CD14-positive monocyte (primary cell): ENCODE measurements around the gene FAM227B. TPM values are rescaled to one million over a fixed set of nuclear protein-coding genes. Genes with fewer than 3 reads are reported as not detected.

Source experiments
- DNase-seq, 3 donors: peaks; one replicate each; pipeline ENCODE4 v3.0.0-alpha.2; 2011 to 2022
- H2AFZ ChIP-seq: 2 replicates; pipeline ENCODE4 v1.6.0; 2012; ENCODE audit warnings: mild to moderate bottlenecking, low read depth, low read length, inconsistent platforms; ENCODE audit not compliant: insufficient read depth, poor library complexity, severe bottlenecking
- H3K27ac ChIP-seq, 2 donors: 1 replicate in 1 of 2; 2 replicates in 1 of 2; pipeline ENCODE4 v1.5.1; 2012 to 2013; ENCODE audit warnings: low read length in 2 of 2, control low read depth in 1 of 2, inconsistent platforms in 1 of 2, low read depth in 1 of 2, mild to moderate bottlenecking in 1 of 2
- H3K27me3 ChIP-seq, 2 donors: one replicate each; pipeline versions ENCODE4 v1.6.0 to v1.6.1; 2011 to 2013; ENCODE audit warnings: low read length in 2 of 2; ENCODE audit not compliant: control insufficient read depth in 2 of 2, insufficient read depth in 2 of 2
- H3K36me3 ChIP-seq, 2 donors: replicated peaks in 1 of 2; 1 replicate in 1 of 2; 2 replicates in 1 of 2; pipeline versions ENCODE4 v1.5.1 to v1.6.1; 2012 to 2013; ENCODE audit warnings: low read length in 2 of 2, control low read depth in 1 of 2, inconsistent platforms in 1 of 2, mild to moderate bottlenecking in 1 of 2; ENCODE audit not compliant: insufficient read depth in 2 of 2, control insufficient read depth in 1 of 2
- H3K4me1 ChIP-seq, 2 donors: 1 replicate in 1 of 2; 2 replicates in 1 of 2; pipeline versions ENCODE4 v1.5.1 to v1.6.1; 2012 to 2013; ENCODE audit warnings: low read length in 2 of 2, control low read depth in 1 of 2, inconsistent platforms in 1 of 2, mild to moderate bottlenecking in 1 of 2, moderate library complexity in 1 of 2; ENCODE audit not compliant: insufficient read depth in 2 of 2, control insufficient read depth in 1 of 2
- H3K4me2 ChIP-seq: replicated peaks from 2 replicates; pipeline ENCODE3; 2012; ENCODE audit warnings: low read length, moderate library complexity, mild to moderate bottlenecking; ENCODE audit not compliant: poor library complexity, severe bottlenecking; ENCODE audit errors: extremely low read depth
- H3K4me3 ChIP-seq, 3 experiments: fragments of 200-600 bp in 1 of 3; sonication (generic) in 1 of 3; replicated peaks in 1 of 3; 1 replicate in 2 of 3; 2 replicates in 1 of 3; pipeline ENCODE4 v1.5.1; 2011 to 2013; ENCODE audit warnings: low read length in 3 of 3, mild to moderate bottlenecking in 3 of 3, control low read depth in 2 of 3, low read depth in 2 of 3, inconsistent platforms in 1 of 3, moderate library complexity in 1 of 3
- H3K79me2 ChIP-seq: 2 replicates; pipeline ENCODE4 v1.6.0; 2012; ENCODE audit warnings: mild to moderate bottlenecking, control low read depth, inconsistent platforms, low read length, moderate library complexity; ENCODE audit not compliant: insufficient read depth
- H3K9ac ChIP-seq: 2 replicates; pipeline ENCODE4 v1.6.0; 2017; ENCODE audit warnings: low read length, mild to moderate bottlenecking; ENCODE audit not compliant: insufficient read depth, poor library complexity, severe bottlenecking
- H3K9me3 ChIP-seq, 2 donors: replicated peaks in 1 of 2; 1 replicate in 1 of 2; 2 replicates in 1 of 2; pipeline versions ENCODE4 v1.5.1 to v1.6.1; 2012 to 2013; ENCODE audit warnings: low read length in 2 of 2, control low read depth in 1 of 2; ENCODE audit not compliant: control insufficient read depth in 1 of 2, insufficient read depth in 1 of 2
- H4K20me1 ChIP-seq: 2 replicates; pipeline ENCODE4 v1.6.0; 2012; ENCODE audit warnings: mild to moderate bottlenecking, low read length, control low read depth, moderate library complexity; ENCODE audit not compliant: insufficient read depth
- H3K27ac Mint-ChIP-seq, 7 donors: one replicate each; pipeline ENCODE4 v1.8.0; 2020; ENCODE audit warnings: mild to moderate bottlenecking in 7 of 7, mixed read lengths in 7 of 7, moderate library complexity in 6 of 7, inconsistent platforms in 2 of 7
- H3K27me3 Mint-ChIP-seq, 3 donors: one replicate each; pipeline ENCODE4 v1.8.0; 2021 to 2022; ENCODE audit warnings: low read depth in 3 of 3, mild to moderate bottlenecking in 3 of 3, mixed read lengths in 3 of 3, moderate library complexity in 3 of 3, inconsistent platforms in 1 of 3
- H3K36me3 Mint-ChIP-seq, 2 donors: one replicate each; pipeline ENCODE4 v1.8.0; 2020; ENCODE audit warnings: mixed read lengths in 2 of 2, inconsistent platforms in 1 of 2, mild to moderate bottlenecking in 1 of 2
- H3K4me1 Mint-ChIP-seq: one replicate; pipeline ENCODE4 v1.8.0; 2020; ENCODE audit warnings: mild to moderate bottlenecking, mixed read lengths
- H3K4me3 Mint-ChIP-seq, 2 donors: one replicate each; pipeline ENCODE4 v1.8.0; 2020; ENCODE audit warnings: mild to moderate bottlenecking in 2 of 2, mixed read lengths in 2 of 2, moderate library complexity in 1 of 2
- H3K9me3 Mint-ChIP-seq, 7 donors: one replicate each; pipeline ENCODE4 v1.8.0; 2020 to 2022; ENCODE audit warnings: mixed read lengths in 7 of 7, mild to moderate bottlenecking in 6 of 7, moderate library complexity in 6 of 7, inconsistent platforms in 2 of 7
- CTCF ChIP-seq: fragments of 200-600 bp; IDR thresholded peaks from one replicate; pipeline ENCODE4 v1.8.0; 2022; ENCODE audit warnings: antibody characterized with exemption, mild to moderate bottlenecking
- WGBS: methylation state at CpG from one replicate; pipeline ENCODE4 v1.1.5; 2013; ENCODE audit warnings: missing lambda C conversion rate; ENCODE audit not compliant: insufficient coverage; 5-methylcytosine and 5-hydroxymethylcytosine counted together
- intact Hi-C, 2 donors: fragments of 100-400 bp; cut with micrococcal nuclease; formaldehyde crosslinking; loops; one replicate each; pipeline versions ENCODE4 v1.15.0 to v1.15.1; 2023
- polyA plus RNA-seq, 3 donors: library from polyadenylated mRNA; depleted of rRNA in 1 of 3; unstranded in 2 of 3; stranded (reverse) in 1 of 3; fragments of 300-500 nt in 2 of 3; fragments of >200 nt in 1 of 3; fragmentation: Illumina TruSeq in 2 of 3; gene quantifications; 1 replicate in 2 of 3; 2 replicates in 1 of 3; pipeline ENCODE4 v1.2.3, GENCODE V29; 2012 to 2021

Gene FAM227B
- polyA plus RNA-seq, 3 donors: 0.28 to 0.72 (median 0.49) TPM

- H3K79me2 ChIP-seq: no peaks in the 10 kb centered on the region
- no peak for TF ChIP-seq CTCF
- DNase-seq: no peak
- Mint-ChIP-seq H3K9me3 (peaks cover 6 to 29% (median 11%) of the 10 kb centered on the region in 7 donors), H3K36me3 (peaks cover 0 to 3% of the 10 kb centered on the region in 2 donors), H3K27me3 (peaks cover 0 to 2% (median 0%) of the 10 kb centered on the region in 3 donors), H3K4me1 (no peaks in the 10 kb centered on the region), H3K27ac (no peak overlapping the region), H3K4me3 (no peak overlapping the region)
- intact Hi-C loops: no loop called here
- H3K4me2 ChIP-seq: no peak overlapping the region
- no peaks in the 10 kb centered on the region for H3K27me3 ChIP-seq
- peaks cover 10 to 12% of the 10 kb centered on the region in 2 donors for H3K9me3 ChIP-seq
- H3K4me1 ChIP-seq: no peaks in the 10 kb centered on the region
- H3K9ac ChIP-seq: no peak overlapping the region
- no peaks in the 10 kb centered on the region for H4K20me1 ChIP-seq
- no peak overlapping the region for H2AFZ ChIP-seq
- no peak overlapping the region for H3K4me3 ChIP-seq
- no peak overlapping the region for H3K27ac ChIP-seq
- WGBS: no CpG with 5 or more reads among the region's 1 CpG
- no peaks in the 10 kb centered on the region for H3K36me3 ChIP-seq
Measured at GRCh38 chr15:49501586-49501985, 119.0 kb downstream of the FAM227B start.

DNA sequence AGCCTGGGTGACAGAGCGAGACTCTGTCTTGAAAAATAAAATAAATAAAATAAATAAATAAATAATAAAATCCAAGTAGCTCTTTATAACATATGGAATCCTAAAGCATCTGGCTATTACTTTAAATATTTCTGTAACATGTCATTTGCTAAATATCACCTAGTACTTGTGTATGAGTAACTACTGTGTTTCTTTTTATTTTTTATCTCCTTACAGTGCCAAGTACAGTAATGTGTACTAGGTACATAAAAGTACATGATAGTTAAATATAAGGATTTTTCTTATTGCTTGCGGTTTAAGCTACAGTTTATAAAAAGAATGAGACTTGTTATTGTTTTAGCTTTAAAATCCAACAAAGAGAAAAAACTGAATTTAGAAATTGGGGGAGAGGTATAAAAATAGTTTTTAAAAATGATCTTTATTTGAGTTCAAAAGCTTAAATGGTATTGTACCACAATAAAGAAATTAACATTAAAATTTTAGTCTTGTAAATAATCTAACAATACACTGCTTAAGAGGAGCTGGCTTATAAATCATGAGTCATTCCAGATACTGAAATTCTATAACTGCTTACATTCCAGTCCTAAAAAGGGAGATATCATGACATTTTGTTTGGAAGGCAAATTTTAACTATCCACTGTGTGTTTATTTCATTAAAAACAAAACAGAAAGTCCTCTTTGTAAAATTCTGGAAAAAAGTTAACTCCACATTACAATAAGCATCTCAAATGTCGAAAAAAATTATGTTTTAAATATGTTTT lies 124.4 kb downstream of the FAM227B start:
- intact Hi-C loops: no loop called here
- no CpG with 5 or more reads among the region's 3 CpGs for WGBS
- H2AFZ ChIP-seq: no peak overlapping the region
- peaks cover 1 to 13% (median 7%) of the 10 kb centered on the region in 7 donors for H3K9me3 Mint-ChIP-seq
- H3K27ac Mint-ChIP-seq: no peak overlapping the region
- H3K4me3 Mint-ChIP-seq: no peak overlapping the region
- peaks cover 5% of the 10 kb centered on the region for H3K4me1 Mint-ChIP-seq
- no peaks in the 10 kb centered on the region for H4K20me1 ChIP-seq
- no peaks in the 10 kb centered on the region for H3K9me3 ChIP-seq
- H3K27me3 ChIP-seq: no peaks in the 10 kb centered on the region
- H3K4me2 ChIP-seq: no peak overlapping the region
- peaks cover 0 to 2% (median 0%) of the 10 kb centered on the region in 3 donors for H3K27me3 Mint-ChIP-seq
- no peaks in the 10 kb centered on the region for H3K36me3 Mint-ChIP-seq
- no peak overlapping the region for H3K9ac ChIP-seq
- H3K27ac ChIP-seq: no peak overlapping the region
- no peak for TF ChIP-seq CTCF
- no peaks in the 10 kb centered on the region for H3K79me2 ChIP-seq
- H3K4me1 ChIP-seq: no peaks in the 10 kb centered on the region
- H3K36me3 ChIP-seq: no peaks in the 10 kb centered on the region
- DNase-seq: no peak
- H3K4me3 ChIP-seq: no peak overlapping the region
